Lower leg skin (tissue), 3 donors: ENCODE results near the gene SCAMP5.

Source experiments
- CTCF ChIP-seq, 3 donors: fragments of 450-650 bp; IDR thresholded peaks; one replicate each; pipeline ENCODE4 v1.5.1; 2016; ENCODE audit warnings: antibody characterized with exemption in 3 of 3, mild to moderate bottlenecking in 3 of 3, moderate library complexity in 2 of 3
- POLR2A ChIP-seq, 2 donors: fragments of 450-650 bp; IDR thresholded peaks; one replicate each; pipeline ENCODE4 v1.6.1; 2016 to 2017; ENCODE audit warnings: antibody characterized with exemption in 2 of 2, mild to moderate bottlenecking in 1 of 2, moderate library complexity in 1 of 2

- TF ChIP-seq CTCF (IDR thresholded peaks at IDR 0.05) = no peak
- no peak for TF ChIP-seq POLR2A (IDR thresholded peaks at IDR 0.05)
These were observed 16.9 kb upstream of the SCAMP5 start for GRCh38 chr15:74978503-74978902.
